Measurements from ENCODE around the gene CNIH4.

GRCh38 chr1:224420106-224420505 is 63.4 kb downstream of the CNIH4 start:
- TF ChIP-seq CTCF (IDR thresholded peaks at IDR 0.05) (no peak), POLR2A (IDR thresholded peaks at IDR 0.05) (no peak)

Measured in thyroid gland (tissue), 4 donors.